T follicular helper cell (primary cell): ENCODE results near the gene CYP2B6.
"Not testable (repeated sequence)": the region's sequence is repeated elsewhere in the genome, so short reads cannot be mapped to it uniquely, and the experiment has no call there.

Source experiments
- DNase-seq: peaks from one replicate; pipeline ENCODE4 v3.0.0-alpha.2; 2020; ENCODE audit warnings: low read depth

CYP2B6 gene

GRCh38 chr19:41031916-41032315 is 40.8 kb downstream of the CYP2B6 start:
- no peak for DNase-seq

GRCh38 chr19:41033324-41033723 is 42.2 kb downstream of the CYP2B6 start:
- not testable (repeated sequence) for DNase-seq

DNA sequence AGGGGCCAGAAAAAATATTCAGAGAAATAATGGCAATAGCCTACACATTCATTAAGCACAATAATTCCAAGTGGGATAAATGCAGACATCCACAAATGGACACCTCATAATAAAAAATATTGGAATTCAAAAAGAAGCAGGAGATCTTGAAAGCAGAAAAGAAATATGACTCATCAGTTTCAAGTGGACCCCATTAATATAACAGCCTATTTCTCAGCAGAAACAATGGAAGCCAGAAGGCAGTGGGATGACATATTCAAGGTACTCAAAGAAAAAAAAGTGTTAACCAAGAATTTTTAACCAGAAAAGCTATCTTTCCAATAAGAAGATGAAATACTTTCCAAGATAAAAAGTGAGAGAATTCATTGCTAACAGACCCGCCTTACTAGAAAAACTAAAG is 48.7 kb downstream of the CYP2B6 start:
- DNase-seq: no peak

DNA sequence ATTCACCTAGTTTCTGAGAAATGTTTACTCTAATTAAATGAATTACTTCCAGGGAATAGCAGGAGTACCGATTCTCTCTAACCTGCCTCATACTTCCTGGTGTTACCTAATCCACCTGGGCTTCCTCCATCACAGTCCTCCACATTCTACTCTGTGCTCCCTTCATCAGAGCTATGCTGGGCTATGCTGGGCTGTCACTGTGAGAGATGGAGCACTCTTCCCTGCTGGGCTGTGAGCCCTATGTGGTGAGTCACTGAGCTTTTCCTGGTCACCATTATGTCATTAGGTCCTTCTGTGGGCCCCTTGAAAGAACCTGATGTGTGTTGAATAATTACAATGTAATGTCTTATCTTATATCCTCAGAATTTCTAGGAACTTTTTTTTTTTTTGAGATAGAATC is 54.0 kb downstream of the CYP2B6 start:
- DNase-seq: not testable (repeated sequence)

- DNase-seq: no peak
Observed at GRCh38 chr19:41050426-41050825, 59.3 kb downstream of the CYP2B6 start.

DNA sequence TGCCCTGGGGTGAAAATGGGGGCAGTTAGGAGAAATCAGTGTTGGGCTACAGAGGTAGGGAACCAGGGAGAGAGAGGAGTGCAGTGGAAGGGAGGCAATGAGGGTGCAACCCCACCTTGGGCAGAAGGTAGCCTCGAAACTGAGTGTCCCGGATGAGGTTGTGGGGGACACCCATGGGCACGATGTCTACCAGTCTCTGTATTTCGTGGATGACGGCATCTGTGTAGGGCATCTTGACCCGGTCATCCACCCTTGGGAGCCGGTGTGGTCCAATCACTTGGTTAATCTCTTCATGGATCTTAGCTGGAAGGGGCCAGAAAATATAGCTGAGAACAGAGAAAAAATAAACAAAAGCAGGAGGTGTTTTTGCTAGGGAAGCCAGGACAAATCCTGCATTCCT is 61.1 kb downstream of the CYP2B6 start:
- not testable (repeated sequence) for DNase-seq

DNA sequence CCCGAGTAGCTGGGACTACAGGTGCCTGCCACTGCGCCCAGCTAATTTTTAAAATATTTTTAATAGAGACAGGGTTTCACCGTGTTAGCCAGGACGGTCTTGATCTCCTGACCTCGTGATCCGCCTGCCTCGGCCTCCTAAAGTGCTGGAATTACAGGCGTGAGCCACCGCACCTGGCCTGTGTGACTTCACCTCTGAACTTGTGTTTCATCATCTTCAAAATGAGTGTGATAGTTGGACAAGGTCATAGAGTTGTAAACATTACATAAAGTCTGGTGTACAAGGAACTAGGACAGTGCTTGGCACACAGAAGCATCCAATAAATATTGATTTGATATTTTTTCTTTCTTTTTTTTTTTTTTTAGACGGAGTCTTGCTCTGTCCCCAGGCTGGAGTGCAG is 62.2 kb downstream of the CYP2B6 start:
- not testable (repeated sequence) for DNase-seq

- DNase-seq: no peak
Observed at GRCh38 chr19:41064974-41065569, 74.0 kb downstream of the CYP2B6 start.
